Type B pancreatic cell (in vitro differentiated cells): ENCODE measurements around the gene ACOT11. TPM values are rescaled to one million over a fixed set of nuclear protein-coding genes. Genes with fewer than 3 reads are reported as not detected.
"Not testable (repeated sequence)": the region's sequence is repeated elsewhere in the genome, so short reads cannot be mapped to it uniquely, and the experiment has no call there.

Source experiments
- DNase-seq: peaks from one replicate; pipeline ENCODE4 v3.0.0; 2021; ENCODE audit warnings: mixed read lengths; ENCODE audit not compliant: unreplicated experiment; ENCODE audit errors: extremely low spot score
- H3K27ac Mint-ChIP-seq: 2 replicates; pipeline ENCODE4 v1.8.0; 2021; ENCODE audit warnings: mild to moderate bottlenecking, mixed read lengths
- H3K27me3 Mint-ChIP-seq: 2 replicates; pipeline ENCODE4 v1.8.0; 2021; ENCODE audit warnings: mixed read lengths
- H3K36me3 Mint-ChIP-seq: 2 replicates; pipeline ENCODE4 v1.8.0; 2021; ENCODE audit warnings: mixed read lengths
- H3K4me1 Mint-ChIP-seq: one replicate; pipeline ENCODE4 v1.8.0; 2021; ENCODE audit warnings: mixed read lengths; ENCODE audit not compliant: unreplicated experiment
- H3K4me3 Mint-ChIP-seq: 2 replicates; pipeline ENCODE4 v1.8.0; 2021; ENCODE audit warnings: mild to moderate bottlenecking, mixed read lengths
- H3K9me3 Mint-ChIP-seq: 2 replicates; pipeline ENCODE4 v1.8.0; 2021; ENCODE audit warnings: mixed read lengths
- total RNA-seq: library from RNA; stranded (reverse); gene quantifications from 2 replicates; pipeline ENCODE4 v1.2.1, GENCODE V29; 2021; ENCODE audit warnings: low replicate concordance
- TF ChIP-seq, protein P1 (sequence below): fragments of 200-600 bp; sonication (generic); conservative IDR thresholded peaks from 2 replicates; pipeline ENCODE4 v1.5.0; 2021; ENCODE audit warnings: antibody characterized with exemption, mild to moderate bottlenecking

The ACOT11 gene
- total RNA-seq, 1 donor from 2014 or later, result 5.2 TPM

DNA sequence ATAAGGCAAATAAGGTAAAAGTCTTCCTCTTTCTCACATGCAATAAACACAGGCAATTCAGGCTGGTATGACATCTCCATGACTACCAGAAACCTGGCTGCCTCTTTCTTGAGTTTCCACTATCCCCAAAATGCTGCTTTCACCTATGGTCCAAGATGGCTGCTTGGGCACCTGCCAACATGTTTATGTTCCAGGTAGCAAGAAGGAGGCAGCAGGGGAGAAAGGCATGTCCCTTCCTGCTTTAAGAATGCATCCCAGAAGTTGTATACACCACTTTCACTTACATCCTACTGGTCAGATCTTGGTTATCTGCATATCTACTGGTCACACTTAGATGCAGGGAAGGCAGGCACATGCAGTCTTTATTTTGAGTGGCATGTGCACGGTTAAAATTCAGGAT lies 19.4 kb upstream of the ACOT11 start:
- DNase-seq, result no peak
- no peaks in the 10 kb centered on the region for H3K27me3 Mint-ChIP-seq
- no peaks in the 10 kb centered on the region for H3K4me1 Mint-ChIP-seq
- no peak overlapping the region for H3K4me3 Mint-ChIP-seq
- no peak overlapping the region for H3K27ac Mint-ChIP-seq
- H3K9me3 Mint-ChIP-seq, result no peaks in the 10 kb centered on the region
- no peaks in the 10 kb centered on the region for H3K36me3 Mint-ChIP-seq
- TF ChIP-seq, protein P1, sequence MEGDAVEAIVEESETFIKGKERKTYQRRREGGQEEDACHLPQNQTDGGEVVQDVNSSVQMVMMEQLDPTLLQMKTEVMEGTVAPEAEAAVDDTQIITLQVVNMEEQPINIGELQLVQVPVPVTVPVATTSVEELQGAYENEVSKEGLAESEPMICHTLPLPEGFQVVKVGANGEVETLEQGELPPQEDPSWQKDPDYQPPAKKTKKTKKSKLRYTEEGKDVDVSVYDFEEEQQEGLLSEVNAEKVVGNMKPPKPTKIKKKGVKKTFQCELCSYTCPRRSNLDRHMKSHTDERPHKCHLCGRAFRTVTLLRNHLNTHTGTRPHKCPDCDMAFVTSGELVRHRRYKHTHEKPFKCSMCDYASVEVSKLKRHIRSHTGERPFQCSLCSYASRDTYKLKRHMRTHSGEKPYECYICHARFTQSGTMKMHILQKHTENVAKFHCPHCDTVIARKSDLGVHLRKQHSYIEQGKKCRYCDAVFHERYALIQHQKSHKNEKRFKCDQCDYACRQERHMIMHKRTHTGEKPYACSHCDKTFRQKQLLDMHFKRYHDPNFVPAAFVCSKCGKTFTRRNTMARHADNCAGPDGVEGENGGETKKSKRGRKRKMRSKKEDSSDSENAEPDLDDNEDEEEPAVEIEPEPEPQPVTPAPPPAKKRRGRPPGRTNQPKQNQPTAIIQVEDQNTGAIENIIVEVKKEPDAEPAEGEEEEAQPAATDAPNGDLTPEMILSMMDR, result no peak

DNA sequence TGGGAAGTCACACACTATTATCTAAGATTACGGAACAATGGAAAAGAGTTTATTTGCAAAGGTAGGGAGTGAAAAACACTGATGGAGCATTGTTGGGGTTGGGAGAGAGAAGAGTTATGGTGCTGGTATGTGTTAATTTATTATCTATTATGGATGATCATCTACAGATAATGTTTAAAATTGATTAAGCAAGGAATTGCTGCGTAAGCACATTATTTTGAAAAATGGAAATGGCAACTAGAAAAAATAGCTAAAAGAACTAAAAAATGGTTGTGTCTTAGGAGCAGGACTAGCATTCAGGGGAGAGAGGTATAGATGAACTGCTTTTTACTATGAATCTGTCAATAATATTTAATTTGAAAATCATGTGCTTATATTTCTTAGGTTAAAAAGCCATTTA lies 16.0 kb upstream of the ACOT11 start:
- H3K4me3 Mint-ChIP-seq, result no peak overlapping the region
- no peaks in the 10 kb centered on the region for H3K36me3 Mint-ChIP-seq
- no peak for DNase-seq
- no peaks in the 10 kb centered on the region for H3K4me1 Mint-ChIP-seq
- no peak overlapping the region for H3K27ac Mint-ChIP-seq
- H3K9me3 Mint-ChIP-seq, result no peaks in the 10 kb centered on the region
- TF ChIP-seq, protein P1, result no peak
- H3K27me3 Mint-ChIP-seq, result peaks cover 4% of the 10 kb centered on the region

DNA sequence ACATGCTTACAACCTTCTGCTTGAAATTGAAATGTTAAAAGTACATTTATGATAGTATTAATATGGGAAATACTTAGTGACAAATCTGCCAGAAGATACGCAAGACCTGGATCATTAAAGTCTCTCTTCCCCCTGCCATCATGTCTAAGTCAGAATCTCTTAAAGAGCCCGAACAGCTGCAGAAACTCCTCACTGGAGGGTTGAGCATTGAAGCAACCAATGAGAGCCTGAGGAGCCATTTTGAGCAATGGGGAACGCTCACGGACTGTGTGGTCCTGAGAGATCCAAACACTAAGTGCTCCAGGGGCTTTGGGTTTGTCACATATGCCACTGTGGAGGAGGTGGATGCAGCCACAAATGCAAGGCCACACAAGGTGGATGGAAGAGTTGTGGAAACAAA lies 11.4 kb upstream of the ACOT11 start:
- H3K36me3 Mint-ChIP-seq, H3K9me3 Mint-ChIP-seq, H3K4me3 Mint-ChIP-seq, H3K4me1 Mint-ChIP-seq, H3K27ac Mint-ChIP-seq, DNase-seq: not testable (repeated sequence)
- H3K27me3 Mint-ChIP-seq, result peaks cover 15% of the 10 kb centered on the region

DNA sequence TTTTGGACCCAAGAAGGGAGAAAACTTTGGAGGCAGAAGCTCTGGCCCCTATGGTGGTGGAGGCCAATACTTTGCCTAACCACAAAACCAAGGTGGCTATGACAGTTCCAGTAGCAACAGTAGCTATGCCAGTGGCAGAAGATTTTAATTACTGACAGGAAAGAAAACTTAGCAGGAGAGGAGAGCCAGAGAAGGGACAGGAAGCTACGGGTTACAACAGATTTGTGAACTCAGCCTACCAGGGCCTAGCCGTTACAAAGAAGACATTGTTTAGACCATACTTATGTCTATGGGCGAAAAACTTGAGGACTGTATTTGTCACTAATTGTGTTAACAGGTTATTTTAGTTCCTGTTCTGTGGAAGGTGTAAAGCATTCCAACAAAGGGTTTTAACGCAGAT lies 10.4 kb upstream of the ACOT11 start:
- Mint-ChIP-seq H3K27me3 (peaks cover 17% of the 10 kb centered on the region), H3K4me1 (peaks cover 6% of the 10 kb centered on the region), H3K4me3 (no peak overlapping the region), H3K27ac (no peak overlapping the region), H3K36me3 (no peaks in the 10 kb centered on the region), H3K9me3 (no peaks in the 10 kb centered on the region)
- no peak for DNase-seq
- TF ChIP-seq, protein P1, result no peak

DNA sequence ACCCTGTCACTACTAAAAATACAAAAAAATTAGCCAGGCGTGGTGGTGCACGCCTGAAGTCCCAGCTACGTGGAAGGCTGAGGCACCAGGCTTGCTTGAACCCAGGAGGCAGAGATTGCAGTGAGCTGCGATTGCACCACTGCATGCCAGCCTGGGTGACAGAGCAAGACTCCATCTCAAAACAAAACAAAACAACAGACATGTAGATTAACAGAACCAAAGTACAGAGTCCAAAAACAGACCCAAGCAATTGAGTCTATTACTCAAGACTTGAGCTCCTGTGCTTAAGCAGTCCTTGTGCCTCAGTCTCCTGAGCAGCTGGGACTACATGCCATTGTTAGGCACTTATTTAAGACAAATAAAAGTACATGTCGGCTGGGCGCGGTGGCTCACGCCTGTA lies 9.5 kb upstream of the ACOT11 start:
- DNase-seq, result peak; percentile 8
- H3K4me3 Mint-ChIP-seq, result no peak overlapping the region
- TF ChIP-seq, protein P1, result no peak
- H3K36me3 Mint-ChIP-seq, result no peaks in the 10 kb centered on the region
- no peaks in the 10 kb centered on the region for H3K9me3 Mint-ChIP-seq
- peaks cover 23% of the 10 kb centered on the region for H3K27me3 Mint-ChIP-seq
- no peak overlapping the region for H3K27ac Mint-ChIP-seq
- peaks cover 15% of the 10 kb centered on the region for H3K4me1 Mint-ChIP-seq

DNA sequence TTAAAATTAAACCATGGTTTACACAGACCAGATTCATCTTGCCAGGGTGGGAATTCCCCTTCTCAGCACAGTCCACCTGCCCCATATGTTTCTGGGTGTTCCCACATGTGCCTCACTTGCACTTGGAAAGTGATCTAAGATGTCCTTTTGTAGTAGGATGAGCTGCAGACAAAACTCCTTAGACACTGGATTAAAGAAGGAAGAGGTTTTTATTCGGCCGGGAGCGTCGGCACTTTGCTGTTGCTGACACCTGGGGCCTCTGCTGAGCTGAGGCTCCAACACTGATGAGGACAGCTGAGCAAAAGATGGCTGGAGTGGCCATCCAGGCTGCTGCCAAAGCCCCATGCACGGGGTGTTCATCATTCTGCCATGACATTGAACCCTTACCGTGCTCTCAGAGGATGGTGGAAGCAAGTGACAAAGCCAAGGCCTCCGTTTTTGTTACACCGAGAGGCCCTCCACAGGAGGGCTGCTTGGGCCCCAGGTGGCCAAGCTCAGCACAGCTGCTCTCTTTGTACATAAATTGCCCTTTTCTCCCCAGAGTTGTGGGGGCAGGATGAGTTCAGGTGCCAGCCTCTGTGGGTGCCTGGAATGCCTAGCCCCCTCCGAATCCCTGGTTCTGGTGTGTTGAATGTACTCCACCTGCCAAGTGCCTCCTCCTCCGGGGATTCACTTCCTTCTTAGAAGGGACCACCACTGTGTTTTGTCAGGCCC lies 7.3 kb upstream of the ACOT11 start:
- Mint-ChIP-seq H3K36me3 (no peaks in the 10 kb centered on the region), H3K27ac (no peak overlapping the region), H3K9me3 (no peaks in the 10 kb centered on the region), H3K4me1 (peaks cover 19% of the 10 kb centered on the region), H3K4me3 (peak overlapping the region; percentile 49), H3K27me3 (peaks cover 23% of the 10 kb centered on the region)
- peak; percentile 40 for DNase-seq
- TF ChIP-seq, protein P1, result no peak
